ENCODE measurements around the gene UNC50.
A peak's percentile ranks its signal among the peaks of the same experiment; 100 is the strongest.

The UNC50 gene

GRCh38 chr2:98623657-98624056 lies 15.3 kb downstream of the UNC50 start:
- Histone ChIP-seq H3K27me3 (ENCODE audit: control insufficient read depth in 3 of 3, insufficient read depth in 3 of 3, low read depth in 1 of 3, low read length in 3 of 3) (no peaks in the 10 kb centered on the region), H3K4ac (ENCODE audit: low read length) (no peak overlapping the region), H3K4me2 (ENCODE audit: insufficient read depth, low read length, poor library complexity, severe bottlenecking) (no peak overlapping the region), H3K4me1 (ENCODE audit: control insufficient read depth in 2 of 2, insufficient read depth in 1 of 2, low read depth in 1 of 2, low read length in 2 of 2) (no peaks in the 10 kb centered on the region), H2BK120ac (ENCODE audit: low read depth, low read length) (no peak overlapping the region), H4K91ac (ENCODE audit: low read depth, low read length, poor library complexity) (no peak overlapping the region), H3K36me3 (replicated peaks in 1 of 2; ENCODE audit: control insufficient read depth in 2 of 2, insufficient read depth in 2 of 2, low read length in 2 of 2) (peaks cover 0 to 3% of the 10 kb centered on the region in 2 donors), H4K8ac (ENCODE audit: low read depth, low read length) (no peak overlapping the region), H2AK5ac (ENCODE audit: low read depth, low read length) (no peak overlapping the region), H3K18ac (ENCODE audit: low read length) (no peak overlapping the region), H2BK12ac (ENCODE audit: low read length) (no peak overlapping the region), H2AFZ (ENCODE audit: low read length) (no peak overlapping the region), H3K27ac (replicated peaks; ENCODE audit: low read length) (no peak overlapping the region), H3K9me3 (replicated peaks in 1 of 2; ENCODE audit: control insufficient read depth in 2 of 2, insufficient read depth in 1 of 2, low read depth in 1 of 2, low read length in 2 of 2) (no peaks in the 10 kb centered on the region), H2BK5ac (ENCODE audit: low read length) (no peak overlapping the region), H2BK15ac (ENCODE audit: low read length) (no peak overlapping the region), H3K9ac (ENCODE audit: low read depth, low read length, poor library complexity) (no peak overlapping the region), H3K14ac (ENCODE audit: low read length) (no peak overlapping the region), H3K79me1 (ENCODE audit: low read depth, low read length) (no peaks in the 10 kb centered on the region), H3K4me3 (ENCODE audit: low read length in 2 of 2) (no peak overlapping the region), H3K23ac (ENCODE audit: low read depth, low read length, poor library complexity) (no peak overlapping the region)
- no peak for DNase-seq (ENCODE audit: low spot score)
- whole genome bisulfite sequencing, 2 donors (ENCODE audit: extremely low coverage in 2 of 2, insufficient read length in 2 of 2, insufficient replicate concordance in 1 of 2), result no CpG with 5 or more reads among the region's 5 CpGs

- no peak overlapping the region for H2BK12ac ChIP-seq (ENCODE audit: low read length)
- no peak overlapping the region for H3K18ac ChIP-seq (ENCODE audit: low read length)
- no peak overlapping the region for H2BK120ac ChIP-seq (ENCODE audit: low read depth, low read length)
- H3K23ac ChIP-seq (ENCODE audit: low read depth, low read length, poor library complexity), result no peak overlapping the region
- no peaks in the 10 kb centered on the region for H3K79me1 ChIP-seq (ENCODE audit: low read depth, low read length)
- H3K9ac ChIP-seq (ENCODE audit: low read depth, low read length, poor library complexity), result no peak overlapping the region
- no peak overlapping the region for H2AFZ ChIP-seq (ENCODE audit: low read length)
- H4K8ac ChIP-seq (ENCODE audit: low read depth, low read length), result no peak overlapping the region
- no CpG with 5 or more reads among the region's 3 CpGs for WGBS, 2 donors (ENCODE audit: extremely low coverage in 2 of 2, insufficient read length in 2 of 2, insufficient replicate concordance in 1 of 2)
- H3K27ac ChIP-seq (replicated peaks; ENCODE audit: low read length), result no peak overlapping the region
- no peaks in the 10 kb centered on the region for H3K36me3 ChIP-seq (replicated peaks in 1 of 2; ENCODE audit: control insufficient read depth in 2 of 2, insufficient read depth in 2 of 2, low read length in 2 of 2)
- H3K4me3 ChIP-seq (ENCODE audit: low read length in 2 of 2), result no peak overlapping the region
- no peak overlapping the region for H2AK5ac ChIP-seq (ENCODE audit: low read depth, low read length)
- no peak overlapping the region for H2BK5ac ChIP-seq (ENCODE audit: low read length)
- H3K27me3 ChIP-seq (ENCODE audit: control insufficient read depth in 3 of 3, insufficient read depth in 3 of 3, low read depth in 1 of 3, low read length in 3 of 3), result peaks cover 0 to 3% (median 0%) of the 10 kb centered on the region in 3 experiments
- DNase-seq (ENCODE audit: low spot score), result no peak
- H3K4me1 ChIP-seq (ENCODE audit: control insufficient read depth in 2 of 2, insufficient read depth in 1 of 2, low read depth in 1 of 2, low read length in 2 of 2), result peaks cover 0 to 4% of the 10 kb centered on the region in 2 donors
- no peak overlapping the region for H3K14ac ChIP-seq (ENCODE audit: low read length)
- no peak overlapping the region for H3K4me2 ChIP-seq (ENCODE audit: insufficient read depth, low read length, poor library complexity, severe bottlenecking)
- no peak overlapping the region for H3K4ac ChIP-seq (ENCODE audit: low read length)
- H2BK15ac ChIP-seq (ENCODE audit: low read length), result no peak overlapping the region
- no peak overlapping the region for H4K91ac ChIP-seq (ENCODE audit: low read depth, low read length, poor library complexity)
- H3K9me3 ChIP-seq (replicated peaks in 1 of 2; ENCODE audit: control insufficient read depth in 2 of 2, insufficient read depth in 1 of 2, low read depth in 1 of 2, low read length in 2 of 2), result no peaks in the 10 kb centered on the region
Measured at GRCh38 chr2:98632351-98632750, 24.0 kb downstream of the UNC50 start.

GRCh38 chr2:98634406-98635092 lies 26.2 kb downstream of the UNC50 start:
- no peak overlapping the region for H3K23ac ChIP-seq (ENCODE audit: low read depth, low read length, poor library complexity)
- DNase-seq (ENCODE audit: low spot score), result peak; percentile 11
- WGBS, 2 donors (ENCODE audit: extremely low coverage in 2 of 2, insufficient read length in 2 of 2, insufficient replicate concordance in 1 of 2), result no CpG with 5 or more reads among the region's 9 CpGs
- no peak overlapping the region for H3K18ac ChIP-seq (ENCODE audit: low read length)
- H3K79me1 ChIP-seq (ENCODE audit: low read depth, low read length), result no peaks in the 10 kb centered on the region
- peaks cover 0 to 4% of the 10 kb centered on the region in 2 donors for H3K4me1 ChIP-seq (ENCODE audit: control insufficient read depth in 2 of 2, insufficient read depth in 1 of 2, low read depth in 1 of 2, low read length in 2 of 2)
- H3K4me3 ChIP-seq (ENCODE audit: low read length in 2 of 2), result peak overlapping the region in 1 of 2 donors; percentile 1
- H2AFZ ChIP-seq (ENCODE audit: low read length), result peak overlapping the region; percentile 61
- H3K14ac ChIP-seq (ENCODE audit: low read length), result no peak overlapping the region
- H3K9ac ChIP-seq (ENCODE audit: low read depth, low read length, poor library complexity), result no peak overlapping the region
- no peak overlapping the region for H2AK5ac ChIP-seq (ENCODE audit: low read depth, low read length)
- H2BK15ac ChIP-seq (ENCODE audit: low read length), result no peak overlapping the region
- H3K9me3 ChIP-seq (replicated peaks in 1 of 2; ENCODE audit: control insufficient read depth in 2 of 2, insufficient read depth in 1 of 2, low read depth in 1 of 2, low read length in 2 of 2), result no peaks in the 10 kb centered on the region
- peak overlapping the region; percentile 55 for H3K27ac ChIP-seq (replicated peaks; ENCODE audit: low read length)
- H3K4me2 ChIP-seq (ENCODE audit: insufficient read depth, low read length, poor library complexity, severe bottlenecking), result no peak overlapping the region
- peaks cover 0 to 3% (median 0%) of the 10 kb centered on the region in 3 experiments for H3K27me3 ChIP-seq (ENCODE audit: control insufficient read depth in 3 of 3, insufficient read depth in 3 of 3, low read depth in 1 of 3, low read length in 3 of 3)
- H2BK120ac ChIP-seq (ENCODE audit: low read depth, low read length), result no peak overlapping the region
- no peaks in the 10 kb centered on the region for H3K36me3 ChIP-seq (replicated peaks in 1 of 2; ENCODE audit: control insufficient read depth in 2 of 2, insufficient read depth in 2 of 2, low read length in 2 of 2)
- H4K91ac ChIP-seq (ENCODE audit: low read depth, low read length, poor library complexity), result no peak overlapping the region
- H3K4ac ChIP-seq (ENCODE audit: low read length), result no peak overlapping the region
- no peak overlapping the region for H4K8ac ChIP-seq (ENCODE audit: low read depth, low read length)
- H2BK12ac ChIP-seq (ENCODE audit: low read length), result no peak overlapping the region
- no peak overlapping the region for H2BK5ac ChIP-seq (ENCODE audit: low read length)

- H3K9me3 ChIP-seq (replicated peaks in 1 of 2; ENCODE audit: control insufficient read depth in 2 of 2, insufficient read depth in 1 of 2, low read depth in 1 of 2, low read length in 2 of 2), result no peaks in the 10 kb centered on the region
- H2BK12ac ChIP-seq (ENCODE audit: low read length), result no peak overlapping the region
- peaks cover 0 to 3% (median 0%) of the 10 kb centered on the region in 3 experiments for H3K27me3 ChIP-seq (ENCODE audit: control insufficient read depth in 3 of 3, insufficient read depth in 3 of 3, low read depth in 1 of 3, low read length in 3 of 3)
- no peaks in the 10 kb centered on the region for H3K79me1 ChIP-seq (ENCODE audit: low read depth, low read length)
- no peak overlapping the region for H3K4me3 ChIP-seq (ENCODE audit: low read length in 2 of 2)
- no peak overlapping the region for H4K8ac ChIP-seq (ENCODE audit: low read depth, low read length)
- H3K36me3 ChIP-seq (replicated peaks in 1 of 2; ENCODE audit: control insufficient read depth in 2 of 2, insufficient read depth in 2 of 2, low read length in 2 of 2), result no peaks in the 10 kb centered on the region
- no peak overlapping the region for H3K4ac ChIP-seq (ENCODE audit: low read length)
- WGBS, 2 donors (ENCODE audit: extremely low coverage in 2 of 2, insufficient read length in 2 of 2, insufficient replicate concordance in 1 of 2), result no CpG with 5 or more reads among the region's 10 CpGs
- H2AK5ac ChIP-seq (ENCODE audit: low read depth, low read length), result no peak overlapping the region
- no peak overlapping the region for H3K9ac ChIP-seq (ENCODE audit: low read depth, low read length, poor library complexity)
- H3K4me2 ChIP-seq (ENCODE audit: insufficient read depth, low read length, poor library complexity, severe bottlenecking), result no peak overlapping the region
- H4K91ac ChIP-seq (ENCODE audit: low read depth, low read length, poor library complexity), result no peak overlapping the region
- no peak overlapping the region for H2AFZ ChIP-seq (ENCODE audit: low read length)
- H2BK5ac ChIP-seq (ENCODE audit: low read length), result no peak overlapping the region
- peaks cover 0 to 4% of the 10 kb centered on the region in 2 donors for H3K4me1 ChIP-seq (ENCODE audit: control insufficient read depth in 2 of 2, insufficient read depth in 1 of 2, low read depth in 1 of 2, low read length in 2 of 2)
- H2BK15ac ChIP-seq (ENCODE audit: low read length), result no peak overlapping the region
- no peak overlapping the region for H3K14ac ChIP-seq (ENCODE audit: low read length)
- H3K18ac ChIP-seq (ENCODE audit: low read length), result no peak overlapping the region
- H3K23ac ChIP-seq (ENCODE audit: low read depth, low read length, poor library complexity), result no peak overlapping the region
- no peak for DNase-seq (ENCODE audit: low spot score)
- no peak overlapping the region for H3K27ac ChIP-seq (replicated peaks; ENCODE audit: low read length)
- H2BK120ac ChIP-seq (ENCODE audit: low read depth, low read length), result no peak overlapping the region
Measured at GRCh38 chr2:98637401-98638147, 29.2 kb downstream of the UNC50 start.

All from neuronal stem cell (in vitro differentiated cells).